Left lobe of liver (tissue), 2 donors: Measurements from ENCODE around the gene N4BP3. TPM values are rescaled to one million over a fixed set of nuclear protein-coding genes. Genes with fewer than 3 reads are reported as not detected.
"Not testable (repeated sequence)": the region's sequence is repeated elsewhere in the genome, so short reads cannot be mapped to it uniquely, and the experiment has no call there.

Source experiments
- ATAC-seq: fragments of 200-7000 bp; cut with Tn5 transposase; one replicate; pipeline ENCODE4 v1.9.1; 2020; ENCODE audit warnings: mild to moderate bottlenecking, moderate library complexity
- DNase-seq: peaks from one replicate; pipeline ENCODE4 v3.0.0-alpha.2; 2020; ENCODE audit warnings: low spot score
- total RNA-seq: library from RNA; stranded (reverse); gene quantifications from one replicate; pipeline ENCODE4 v1.2.1, GENCODE V29; 2021
- donor health status: DM: no; HTN: no; CAD: no; lungs with moderate emphysema.
- donor health status: DM: no; HTN: yes; CAD: no.

Gene N4BP3
- total RNA-seq, 1 donor from 2014 or later: 0.13 TPM

GRCh38 chr5:178121391-178122276 is 8.3 kb downstream of the N4BP3 start:
- ATAC-seq (no peak), DNase-seq (no peak)

- ATAC-seq (no peak), DNase-seq (no peak)
Measured at GRCh38 chr5:178122346-178122745, 9.0 kb downstream of the N4BP3 start.

GRCh38 chr5:178123094-178123965 is 10.0 kb downstream of the N4BP3 start:
- no peak for DNase-seq
- no peak for ATAC-seq

GRCh38 chr5:178123966-178124925 is 10.9 kb downstream of the N4BP3 start:
- ATAC-seq: no peak

GRCh38 chr5:178125253-178125906 is 12.0 kb downstream of the N4BP3 start:
- no peak for ATAC-seq

More at GRCh38 chr5:178123966-178124925, 10.9 kb downstream of the N4BP3 start:
- DNase-seq: no peak

GRCh38 chr5:178126556-178126955 is 13.2 kb downstream of the N4BP3 start:
- no peak for DNase-seq
- no peak for ATAC-seq

More at GRCh38 chr5:178125253-178125906, 12.0 kb downstream of the N4BP3 start:
- DNase-seq: no peak

- not testable (repeated sequence) for ATAC-seq, DNase-seq
Measured at GRCh38 chr5:178127300-178128009, 14.1 kb downstream of the N4BP3 start.

- ATAC-seq (no peak), DNase-seq (no peak)
Measured at GRCh38 chr5:178129296-178129695, 16.0 kb downstream of the N4BP3 start.

GRCh38 chr5:178130234-178130575 is 16.9 kb downstream of the N4BP3 start:
- not testable (repeated sequence) for DNase-seq

GRCh38 chr5:178130576-178131445 is 17.5 kb downstream of the N4BP3 start, which contains the start of gene RMND5B:
RMND5B (plus strand) TSS chr5:178131014; CDS start chr5:178138120, 7,106 bp downstream.
- peak; percentile 90 for DNase-seq
- peak; percentile 98 for ATAC-seq

More at GRCh38 chr5:178130234-178130575, 16.9 kb downstream of the N4BP3 start:
- not testable (repeated sequence) for ATAC-seq

GRCh38 chr5:178131446-178131996 is 18.2 kb downstream of the N4BP3 start:
- ATAC-seq (no peak), DNase-seq (no peak)

- ATAC-seq: no peak
- no peak for DNase-seq
Measured at GRCh38 chr5:178136990-178137389, 23.7 kb downstream of the N4BP3 start.

- no peak for DNase-seq
- no peak for ATAC-seq
Measured at GRCh38 chr5:178137991-178138390, 24.7 kb downstream of the N4BP3 start.

- no peak for DNase-seq
- ATAC-seq: no peak
Measured at GRCh38 chr5:178141550-178141949, 28.2 kb downstream of the N4BP3 start.

- DNase-seq (no peak), ATAC-seq (no peak)
Measured at GRCh38 chr5:178142642-178143041, 29.3 kb downstream of the N4BP3 start.

- no peak for ATAC-seq
Measured at GRCh38 chr5:178143246-178143645, 29.9 kb downstream of the N4BP3 start.

GRCh38 chr5:178143901-178144300 is 30.6 kb downstream of the N4BP3 start:
- no peak for DNase-seq
- peak; percentile 10 for ATAC-seq

More at GRCh38 chr5:178143246-178143645, 29.9 kb downstream of the N4BP3 start:
- DNase-seq: no peak
